NCI-H2081 treated with DMSO at 0.1 percent for 48 hours (cell line): ENCODE data around the gene PLPP2.

Experiments used
- DNase-seq: peaks from one replicate; lab custom pipeline; 2025; lab: John Stamatoyannopoulos, UW

The PLPP2 gene

GRCh38 chr19:291006-291521, at the start of gene PLPP2:
TSS of gene PLPP2 (minus strand) at chr19:291403. CDS start at chr19:291336, 67 bp downstream.
- DNase-seq, result no peak

DNA sequence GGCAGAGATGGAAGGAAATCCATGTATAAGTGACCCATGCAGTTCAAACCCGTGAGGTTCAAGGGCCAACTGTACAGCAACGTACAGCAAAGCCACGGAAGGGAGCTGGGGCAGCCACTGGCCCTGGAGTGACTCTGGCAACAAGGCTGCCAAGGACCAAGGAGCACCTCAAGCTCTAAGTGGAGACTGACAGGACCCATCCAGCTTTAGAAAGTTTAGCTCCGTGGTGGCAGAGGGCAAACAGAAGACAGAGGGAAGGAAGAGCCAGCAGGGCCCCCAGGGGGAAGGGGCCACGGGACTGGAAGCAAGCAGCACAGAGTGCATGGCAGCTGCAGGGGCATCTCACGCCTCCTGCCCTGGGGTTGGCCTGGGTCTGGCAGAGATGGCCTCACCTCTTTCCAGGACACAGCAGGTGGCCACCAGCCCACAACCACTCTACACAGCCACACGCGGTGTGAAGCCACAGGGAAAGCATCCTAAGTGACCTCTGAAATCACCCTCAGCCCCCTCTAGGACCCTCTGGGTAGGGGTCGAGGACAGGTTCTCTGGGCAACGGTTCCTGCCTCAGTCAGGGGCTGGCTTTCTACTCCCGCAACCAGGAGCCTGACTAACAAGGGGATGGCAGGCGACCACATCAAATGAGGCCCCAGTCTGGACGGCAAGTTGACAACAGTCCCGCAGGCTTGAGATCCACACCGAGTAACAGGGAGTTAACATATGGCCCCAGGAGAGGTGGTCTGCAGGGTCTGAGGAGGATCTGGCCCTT, 49.6 kb upstream of the PLPP2 start:
- no peak for DNase-seq

DNA sequence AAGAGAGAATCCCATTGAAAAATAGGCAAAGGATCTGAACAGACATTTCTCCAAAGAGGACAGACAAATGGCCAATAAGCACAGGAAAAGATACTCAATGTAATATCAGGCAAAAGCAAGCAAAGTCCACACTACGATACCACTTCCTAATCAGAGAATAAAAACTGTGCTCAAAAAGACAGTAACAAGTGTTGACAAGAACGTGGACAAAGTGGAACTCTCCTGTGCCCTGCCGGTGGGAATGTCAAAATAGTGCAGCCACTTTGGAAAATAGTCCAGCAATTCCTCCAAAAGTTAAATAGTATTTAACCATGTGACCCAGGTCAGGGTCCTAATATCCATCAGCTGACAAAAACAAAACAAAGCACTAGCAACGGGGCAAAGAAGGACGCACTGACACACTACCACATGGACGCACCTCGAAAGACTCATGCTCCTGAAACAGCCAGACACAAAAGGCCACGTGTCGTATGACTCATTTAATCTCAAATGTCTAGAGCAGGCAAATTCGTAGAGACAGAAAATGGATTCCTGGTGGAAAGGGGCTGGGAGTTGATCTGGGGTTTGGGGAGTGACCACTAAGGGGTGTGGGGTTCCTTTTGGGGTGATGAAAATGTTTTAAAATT, 48.2 kb upstream of the PLPP2 start:
- no peak for DNase-seq

- no peak for DNase-seq
Observed at GRCh38 chr19:338421-338820, 47.2 kb upstream of the PLPP2 start.

- DNase-seq, result no peak
Observed at GRCh38 chr19:336067-336614, 44.9 kb upstream of the PLPP2 start.

GRCh38 chr19:335486-336066, 44.4 kb upstream of the PLPP2 start:
- DNase-seq, result no peak

DNA sequence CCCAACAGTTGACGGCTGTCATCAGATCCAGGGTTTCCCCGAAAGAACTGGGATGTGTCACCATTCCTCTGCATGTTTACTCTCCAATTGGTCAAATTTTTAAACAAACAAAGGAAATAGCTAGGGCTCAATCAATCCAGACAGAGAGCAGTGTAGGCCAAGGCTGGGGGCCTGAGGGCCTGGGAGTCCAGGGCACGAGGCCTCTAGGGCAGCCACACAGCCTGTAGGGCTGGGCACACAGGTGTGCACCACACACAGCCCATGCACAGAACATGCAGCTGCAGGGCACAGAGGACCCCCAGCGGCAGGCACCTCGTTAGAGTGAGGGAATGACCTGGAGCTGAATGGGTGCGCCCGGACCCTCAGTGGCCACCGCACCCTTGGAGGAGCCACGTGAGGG, 43.9 kb upstream of the PLPP2 start:
- no peak for DNase-seq

- no peak for DNase-seq
Observed at GRCh38 chr19:334296-335071, 43.3 kb upstream of the PLPP2 start.

DNA sequence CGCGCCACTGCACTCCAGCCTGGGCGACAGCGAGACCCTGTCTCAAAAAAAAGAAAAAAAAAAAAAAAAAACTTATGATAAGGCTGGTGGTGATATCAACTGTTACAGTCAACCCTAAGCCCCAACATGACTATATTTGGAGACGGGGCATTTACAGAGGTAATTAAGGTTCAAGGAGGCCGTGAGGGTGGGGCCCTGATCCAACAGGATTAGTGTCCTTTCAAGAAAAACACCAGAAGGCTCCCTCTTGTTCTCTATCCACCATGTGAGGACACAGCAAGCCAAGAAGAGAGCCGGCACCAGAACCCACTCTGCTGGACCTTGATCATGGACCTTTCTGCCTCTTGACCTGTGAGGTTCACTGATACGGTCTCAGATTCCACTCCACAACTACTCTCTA, 39.3 kb upstream of the PLPP2 start:
- DNase-seq, result no peak

- no peak for DNase-seq
Observed at GRCh38 chr19:329876-330275, 38.7 kb upstream of the PLPP2 start.

GRCh38 chr19:328025-328505, 36.9 kb upstream of the PLPP2 start:
- DNase-seq, result no peak

DNA sequence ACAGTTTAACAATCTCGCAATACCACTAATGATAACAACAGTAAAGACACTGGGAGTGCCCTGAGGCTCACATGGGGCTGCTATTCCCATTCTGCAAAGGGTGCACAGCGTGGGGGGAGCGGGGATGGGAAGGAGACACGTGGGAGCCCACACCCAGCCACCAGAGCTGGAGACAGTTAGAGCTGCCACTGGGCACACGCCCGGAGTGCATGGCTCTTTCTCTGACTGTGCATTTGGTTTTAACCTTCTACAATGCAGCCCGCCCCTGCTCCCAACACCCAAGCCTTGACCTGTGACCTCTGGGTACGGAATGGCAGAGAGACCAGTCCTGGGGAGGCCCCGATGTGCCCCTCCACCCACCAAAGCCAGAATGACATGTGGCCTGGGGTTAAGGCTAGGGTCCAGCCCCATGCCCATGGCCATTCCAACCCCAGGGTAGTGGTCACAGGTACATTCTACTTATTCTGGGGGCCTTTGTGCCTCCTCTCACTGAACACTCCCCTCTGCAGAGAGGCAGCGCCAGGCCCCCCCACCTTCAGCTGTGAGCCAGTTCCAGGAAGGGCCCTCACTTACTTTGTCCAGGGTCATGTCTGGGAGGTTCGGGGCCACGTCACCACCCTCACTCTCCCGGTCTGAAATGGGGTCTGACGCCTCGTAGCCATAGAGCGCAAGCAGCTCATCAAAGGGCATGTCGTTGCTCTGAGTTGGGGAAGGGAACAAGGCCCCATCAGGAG, 36.3 kb upstream of the PLPP2 start:
- no peak for DNase-seq

- DNase-seq, result no peak
Observed at GRCh38 chr19:326871-327270, 35.7 kb upstream of the PLPP2 start.

GRCh38 chr19:325937-326565, 34.8 kb upstream of the PLPP2 start:
- DNase-seq, result no peak

DNA sequence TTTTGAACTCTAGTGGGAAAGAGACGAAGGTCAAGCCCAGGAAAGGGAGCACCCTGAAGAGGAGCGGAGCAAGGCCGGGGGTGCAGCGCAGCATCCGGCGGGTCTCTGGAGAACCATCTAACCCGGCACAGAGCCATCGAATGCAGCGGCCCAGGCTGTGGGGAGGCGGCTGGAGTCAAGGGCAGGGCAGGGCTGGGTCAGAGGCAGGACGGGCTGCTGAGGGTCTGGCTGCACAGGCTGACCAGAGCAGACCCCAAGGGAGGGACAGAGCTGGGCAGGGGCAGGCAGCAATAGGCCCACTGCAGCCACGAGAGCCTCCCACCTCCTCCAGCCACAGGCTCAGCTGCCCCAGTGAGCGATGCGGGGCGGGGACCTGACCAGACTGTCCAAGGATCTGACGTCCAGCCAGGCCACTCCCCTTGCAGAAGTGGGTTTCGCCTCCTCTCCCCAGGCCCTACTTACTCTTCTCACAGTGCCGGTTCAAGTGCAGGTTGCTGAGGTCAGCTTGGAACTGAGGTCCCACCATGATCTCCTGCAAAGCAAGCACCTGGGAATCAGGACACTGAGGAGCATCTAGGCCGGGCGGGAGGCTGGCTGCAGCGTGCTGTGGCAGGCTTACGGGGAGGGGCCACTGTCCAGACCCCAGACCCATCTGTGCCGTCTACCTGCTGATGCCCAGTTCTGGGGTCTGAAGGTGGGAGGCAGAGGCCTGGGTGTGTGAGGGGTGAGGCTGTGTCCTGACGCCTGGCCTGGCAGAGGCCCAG, 34.2 kb upstream of the PLPP2 start:
- DNase-seq, result no peak

DNA sequence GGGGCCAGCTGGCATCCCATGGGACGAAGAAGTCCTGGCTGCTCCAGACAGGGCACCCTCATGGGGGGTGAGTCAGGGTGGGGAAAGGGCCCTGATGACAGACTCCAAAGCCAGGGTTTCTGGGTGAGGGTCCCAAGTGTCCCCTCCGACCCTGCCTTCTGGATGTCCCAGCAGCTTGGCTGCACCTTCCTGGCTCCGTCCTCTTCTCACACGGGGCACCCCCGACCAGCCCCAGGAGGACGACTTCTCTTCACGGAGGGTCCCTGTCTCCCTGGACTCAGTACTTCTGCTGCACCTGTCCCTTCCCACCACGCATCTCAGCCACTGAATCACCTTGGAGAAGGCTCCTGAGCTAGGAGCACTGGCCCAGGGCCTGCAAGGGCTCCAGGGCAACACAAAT, 33.5 kb upstream of the PLPP2 start:
- no peak for DNase-seq

DNA sequence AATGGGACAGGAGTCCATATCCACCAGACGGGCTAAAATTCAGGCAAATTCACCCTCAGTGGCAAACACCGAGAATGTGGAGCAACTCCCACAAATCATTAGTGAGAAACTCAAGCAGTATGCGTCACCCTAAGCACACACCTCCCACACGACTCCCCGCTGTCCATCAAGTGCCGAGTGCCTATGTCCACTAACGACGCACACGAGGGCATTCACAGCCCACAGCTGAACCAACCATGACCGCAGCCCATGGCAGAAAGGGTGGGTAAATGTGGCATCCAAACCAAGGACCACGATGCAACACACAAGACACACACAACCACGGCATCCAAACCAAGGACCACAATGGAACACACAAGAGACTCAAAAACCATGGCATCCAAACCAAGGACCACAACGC, 31.4 kb upstream of the PLPP2 start:
- no peak for DNase-seq

GRCh38 chr19:318509-318774, 27.2 kb upstream of the PLPP2 start:
- DNase-seq, result no peak

DNA sequence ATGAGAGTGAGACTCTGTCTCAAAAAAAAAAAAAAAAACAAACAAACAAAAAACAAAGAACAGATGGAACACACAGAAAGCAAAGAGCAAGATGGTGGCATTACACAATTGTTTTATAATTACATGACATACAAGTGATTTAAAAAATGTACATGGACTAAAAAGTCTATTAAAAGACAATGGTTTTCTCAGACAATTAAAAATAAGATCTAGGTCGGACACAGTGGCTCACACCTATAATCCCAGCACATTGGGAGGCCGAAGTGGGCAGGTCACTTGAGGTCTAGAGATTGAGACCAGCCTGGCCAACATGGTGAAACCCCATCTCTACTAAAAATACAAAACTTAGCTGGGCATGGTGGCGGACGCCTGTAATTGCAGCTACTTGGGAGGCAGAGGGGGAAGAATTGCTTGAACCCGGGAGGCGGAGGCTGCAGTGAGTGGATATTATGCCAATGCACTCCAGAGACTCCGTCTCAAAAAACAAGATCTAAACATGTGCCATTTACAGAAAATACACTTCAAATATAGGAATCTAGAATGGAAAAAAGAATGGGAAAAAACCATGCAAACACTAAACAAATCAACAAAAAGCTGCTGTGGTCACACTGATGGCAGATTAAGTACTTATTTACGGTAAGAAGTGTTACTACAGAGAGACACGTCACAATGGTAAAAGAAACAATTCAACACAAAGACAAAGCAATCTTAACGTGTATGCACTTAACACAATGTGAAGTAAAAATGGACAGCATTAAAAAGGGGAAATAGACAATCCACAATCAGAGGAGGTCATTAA, 26.7 kb upstream of the PLPP2 start:
- DNase-seq, result no peak

GRCh38 chr19:315811-316210, 24.6 kb upstream of the PLPP2 start:
- no peak for DNase-seq
